Activated CD8-positive, alpha-beta T cell treated with anti-CD3 and anti-CD28 coated beads for 36 hours (primary cell): ENCODE measurements around the gene CELF4. TPM values are rescaled to one million over a fixed set of nuclear protein-coding genes. Genes with fewer than 3 reads are reported as not detected.

Source experiments
- ATAC-seq: fragments of 200-7000 bp; cut with Tn5 transposase; one replicate; pipeline ENCODE4 v1.10.0; 2021; ENCODE audit warnings: mild to moderate bottlenecking, moderate library complexity
- CTCF ChIA-PET: fragments of 350-600 bp; sonication (Branson Sonifier 250); formaldehyde crosslinking; loops from one replicate; lab custom pipeline; 2021; ENCODE audit warnings: antibody characterized with exemption; lab: Charles Lee
- POLR2A ChIA-PET: fragments of 350-600 bp; sonication (Branson Sonifier 250); formaldehyde crosslinking; loops from one replicate; lab custom pipeline; 2021; ENCODE audit warnings: antibody characterized with exemption; lab: Charles Lee
- DNase-seq: peaks from one replicate; pipeline ENCODE4 v3.0.0-alpha.2; 2020
- H3K27ac Mint-ChIP-seq: one replicate; pipeline ENCODE4 v1.8.0; 2021; ENCODE audit warnings: mild to moderate bottlenecking, mixed read lengths
- H3K27me3 Mint-ChIP-seq: one replicate; pipeline ENCODE4 v1.8.0; 2021; ENCODE audit warnings: mixed read lengths
- H3K36me3 Mint-ChIP-seq: one replicate; pipeline ENCODE4 v1.8.0; 2021; ENCODE audit warnings: low read depth, mixed read lengths
- H3K4me1 Mint-ChIP-seq: one replicate; pipeline ENCODE4 v1.8.0; 2021; ENCODE audit warnings: low read depth, mixed read lengths
- H3K4me3 Mint-ChIP-seq: one replicate; pipeline ENCODE4 v1.8.0; 2021; ENCODE audit warnings: mild to moderate bottlenecking, moderate library complexity, mixed read lengths
- H3K9me3 Mint-ChIP-seq: one replicate; pipeline ENCODE4 v1.8.0; 2021; ENCODE audit warnings: mixed read lengths
- CTCF ChIP-seq: fragments of 200-600 bp; IDR thresholded peaks from one replicate; pipeline ENCODE4 v1.8.0; 2022; ENCODE audit warnings: antibody characterized with exemption, mild to moderate bottlenecking
- intact Hi-C: fragments of 100-400 bp; cut with micrococcal nuclease; formaldehyde crosslinking; loops from one replicate; pipeline ENCODE4 v1.10.0; 2022
- total RNA-seq, 2 experiments: library from RNA; stranded (reverse); gene quantifications; one replicate each; pipeline ENCODE4 v1.2.3, GENCODE V29; 2021

Gene CELF4
- total RNA-seq, 2 experiments from 2014 or later, result not detected

GRCh38 chr18:37438417-37439180 is 127.0 kb downstream of the CELF4 start:
- intact Hi-C loops, result no loop called here
- no peak for DNase-seq
- H3K27me3 Mint-ChIP-seq, result no peaks in the 10 kb centered on the region
- H3K4me1 Mint-ChIP-seq, result no peaks in the 10 kb centered on the region
- POLR2A ChIA-PET, result interaction anchor here (0.6 kb wide), 1 partner anchor 449 kb away, joined by 3 read pairs; no protein-coding TSS in a partner anchor
- CTCF ChIA-PET, result no interaction called here
- H3K9me3 Mint-ChIP-seq, result no peaks in the 10 kb centered on the region
- H3K4me3 Mint-ChIP-seq, result no peak overlapping the region
- no peak for TF ChIP-seq CTCF
- no peak for ATAC-seq
- H3K27ac Mint-ChIP-seq, result no peak overlapping the region
- no peaks in the 10 kb centered on the region for H3K36me3 Mint-ChIP-seq

GRCh38 chr18:37435996-37436395 is 129.6 kb downstream of the CELF4 start:
- DNase-seq (no peak), ATAC-seq (no peak)
- Mint-ChIP-seq H3K9me3 (no peaks in the 10 kb centered on the region), H3K4me3 (no peak overlapping the region), H3K36me3 (no peaks in the 10 kb centered on the region), H3K27me3 (no peaks in the 10 kb centered on the region), H3K27ac (no peak overlapping the region), H3K4me1 (no peaks in the 10 kb centered on the region)
- intact Hi-C loops, result no loop called here
- ChIA-PET POLR2A (no interaction called here), CTCF (no interaction called here)
- TF ChIP-seq CTCF, result no peak

GRCh38 chr18:37435150-37435867 is 130.3 kb downstream of the CELF4 start:
- no peaks in the 10 kb centered on the region for H3K9me3 Mint-ChIP-seq
- TF ChIP-seq CTCF, result no peak
- H3K27me3 Mint-ChIP-seq, result no peaks in the 10 kb centered on the region
- DNase-seq (no peak), ATAC-seq (no peak)
- intact Hi-C loops, result no loop called here
- ChIA-PET CTCF (no interaction called here), POLR2A (no interaction called here)
- H3K27ac Mint-ChIP-seq, result no peak overlapping the region
- H3K4me3 Mint-ChIP-seq, result no peak overlapping the region
- no peaks in the 10 kb centered on the region for H3K4me1 Mint-ChIP-seq
- H3K36me3 Mint-ChIP-seq, result no peaks in the 10 kb centered on the region

- TF ChIP-seq CTCF, result no peak
- no peak overlapping the region for H3K27ac Mint-ChIP-seq
- H3K9me3 Mint-ChIP-seq, result no peaks in the 10 kb centered on the region
- no peaks in the 10 kb centered on the region for H3K4me1 Mint-ChIP-seq
- DNase-seq, result no peak
- H3K4me3 Mint-ChIP-seq, result no peak overlapping the region
- intact Hi-C loops, result no loop called here
- ChIA-PET POLR2A (no interaction called here), CTCF (interaction anchor here (1.3 kb wide), 1 partner anchor 20 kb away, joined by 3 read pairs; no protein-coding TSS in a partner anchor)
- no peaks in the 10 kb centered on the region for H3K36me3 Mint-ChIP-seq
- ATAC-seq, result no peak
- no peaks in the 10 kb centered on the region for H3K27me3 Mint-ChIP-seq
These were observed 131.3 kb downstream of the CELF4 start for GRCh38 chr18:37434161-37434860.
